ENCODE measurements around the gene SMOC2. TPM values are rescaled to one million over a fixed set of nuclear protein-coding genes. Genes with fewer than 3 reads are reported as not detected.

SMOC2 gene
- total RNA-seq, 1 experiment from 2014 or later = 2.1 TPM

- Histone ChIP-seq H2BK120ac (ENCODE audit: low read depth, low read length, poor library complexity, severe bottlenecking) (no peak overlapping the region), H3K9me3 (ENCODE audit: control insufficient read depth, low read depth, low read length) (no peaks in the 10 kb centered on the region), H3K4me1 (ENCODE audit: insufficient read depth, low read length) (no peaks in the 10 kb centered on the region; the same call in 1 of the 2 replicates), H3K4me2 (ENCODE audit: insufficient read depth, insufficient read length, low read length) (no peak overlapping the region), H3K56ac (ENCODE audit: insufficient read length, low read depth, low read length) (no peak overlapping the region), H4K8ac (replicated peaks; ENCODE audit: insufficient read length, low read depth, low read length) (no peak overlapping the region), H3K79me1 (ENCODE audit: insufficient read depth, low read depth, low read length, poor library complexity, severe bottlenecking) (no peaks in the 10 kb centered on the region), H2AFZ (ENCODE audit: low read length) (no peak overlapping the region), H3K18ac (ENCODE audit: insufficient read length, low read depth, low read length) (no peak overlapping the region), H3K27me3 (ENCODE audit: insufficient read depth, low read length) (no peaks in the 10 kb centered on the region), H4K20me1 (ENCODE audit: control insufficient read depth, insufficient read depth, insufficient read length) (no peaks in the 10 kb centered on the region), H4K91ac (ENCODE audit: insufficient read length, low read depth, low read length) (no peak overlapping the region), H3K27ac (ENCODE audit: insufficient read length, low read depth, low read length) (no peak overlapping the region), H3K4ac (ENCODE audit: low read depth, low read length) (no peak overlapping the region), H3K23me2 (ENCODE audit: insufficient read length, low read depth, low read length, poor library complexity, severe bottlenecking) (no peaks in the 10 kb centered on the region), H3K9ac (ENCODE audit: extremely low read depth, insufficient read length, low read length) (no peak overlapping the region), H3K23ac (ENCODE audit: insufficient read length, low read depth, low read length) (no peak overlapping the region), H2BK12ac (ENCODE audit: insufficient read length, low read depth, low read length) (no peak overlapping the region), H3K14ac (ENCODE audit: insufficient read depth, low read length) (no peak overlapping the region), H2BK5ac (ENCODE audit: insufficient read length, low read length) (no peak overlapping the region), H3K79me2 (ENCODE audit: insufficient read depth, low read length) (no peaks in the 10 kb centered on the region), H3T11ph (ENCODE audit: low read length) (no peak overlapping the region), H2BK15ac (ENCODE audit: low read depth, low read length) (no peak overlapping the region), H4K5ac (ENCODE audit: insufficient read length, low read depth, low read length) (no peak overlapping the region), H2BK20ac (ENCODE audit: low read depth, low read length, poor library complexity, severe bottlenecking) (no peak overlapping the region), H2AK5ac (ENCODE audit: insufficient read length, low read length) (no peak overlapping the region)
- TF ChIP-seq CTCF (conservative IDR thresholded peaks at IDR 0.05) = no peak
- DNase-seq = no peak
- Mint-ChIP-seq H3K36me3 (ENCODE audit: insufficient read depth in 1 of 3, low read depth in 3 of 3) (peaks cover 0 to 14% (median 9%) of the 10 kb centered on the region in 3 experiments; a peak in 4 of 7 replicates), H3K4me1 (peaks cover 23 to 30% of the 10 kb centered on the region in 2 experiments), H3K9me3 (peaks cover 13 to 19% of the 10 kb centered on the region in 2 experiments; a peak in 4 of 5 replicates), H3K4me3 (no peak overlapping the region), H3K27me3 (ENCODE audit: low read depth) (no peaks in the 10 kb centered on the region; the same call in none of the 2 replicates), H3K27ac (no peak overlapping the region; a peak in 1 of 7 replicates)
- no CpG with 5 or more reads among the region's 17 CpGs for WGBS (ENCODE audit: extremely low coverage, insufficient read length, low lambda C conversion rate)
Measured at GRCh38 chr6:168662301-168662936, 221.4 kb downstream of the SMOC2 start.
